IPS-20b (cell line): Measurements from ENCODE around the gene PHC2.

Source experiments
- H3K27ac ChIP-seq: one replicate; pipeline ENCODE4 v1.5.1; 2013; ENCODE audit warnings: low read length
- H3K27me3 ChIP-seq: 2 replicates; pipeline ENCODE4 v1.6.1; 2013; ENCODE audit warnings: mild to moderate bottlenecking, low read length, inconsistent platforms; ENCODE audit not compliant: insufficient read depth
- H3K36me3 ChIP-seq: 2 replicates; pipeline ENCODE4 v1.6.1; 2013; ENCODE audit warnings: low read depth, mild to moderate bottlenecking, inconsistent platforms, low read length, moderate library complexity; ENCODE audit not compliant: insufficient read depth
- H3K4me1 ChIP-seq: 2 replicates; pipeline ENCODE4 v1.6.1; 2013; ENCODE audit warnings: mild to moderate bottlenecking, control low read depth, inconsistent platforms, low read length, moderate library complexity; ENCODE audit not compliant: insufficient read depth
- H3K4me3 ChIP-seq: 2 replicates; pipeline ENCODE4 v1.5.1; 2013; ENCODE audit warnings: mild to moderate bottlenecking, low read length, inconsistent platforms
- H3K9ac ChIP-seq: 2 replicates; pipeline ENCODE4 v1.6.1; 2013; ENCODE audit warnings: low read depth, mild to moderate bottlenecking, inconsistent platforms, low read length, moderate library complexity
- H3K9me3 ChIP-seq: 2 replicates; pipeline ENCODE4 v1.6.1; 2013; ENCODE audit warnings: mild to moderate bottlenecking, low read depth, low read length, inconsistent platforms; ENCODE audit not compliant: insufficient read depth

The PHC2 gene

DNA sequence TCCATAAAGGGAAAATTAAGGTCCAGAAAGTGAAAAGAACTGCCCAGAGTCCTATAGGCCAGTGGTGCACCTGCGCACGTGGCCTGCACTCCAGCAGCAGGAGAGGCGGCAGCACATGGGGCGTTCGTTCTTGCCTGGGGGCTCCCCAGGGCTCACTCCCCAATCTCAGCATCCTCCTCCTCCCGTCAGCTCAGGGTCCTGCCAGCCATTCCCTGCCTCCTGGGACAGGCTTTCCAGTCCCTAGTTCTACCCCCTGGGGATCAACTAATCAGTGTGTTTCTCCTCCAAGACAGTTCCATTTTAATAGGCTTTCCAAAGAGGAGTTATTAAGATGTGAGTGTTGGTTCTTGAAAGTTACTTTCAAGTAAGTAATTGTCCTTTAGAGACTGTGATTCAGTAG, 108.8 kb downstream of the PHC2 start:
- Histone ChIP-seq H3K36me3 (peaks cover 26% of the 10 kb centered on the region), H3K9ac (no peak overlapping the region), H3K9me3 (no peaks in the 10 kb centered on the region), H3K4me3 (no peak overlapping the region), H3K27me3 (no peaks in the 10 kb centered on the region; the same call in 1 of the 2 replicates), H3K4me1 (no peaks in the 10 kb centered on the region), H3K27ac (no peak overlapping the region)

- Histone ChIP-seq H3K4me1 (no peaks in the 10 kb centered on the region), H3K36me3 (peaks cover 18% of the 10 kb centered on the region), H3K4me3 (no peak overlapping the region), H3K9ac (no peak overlapping the region), H3K27me3 (no peaks in the 10 kb centered on the region; the same call in 1 of the 2 replicates), H3K27ac (no peak overlapping the region), H3K9me3 (no peaks in the 10 kb centered on the region)
Observed at GRCh38 chr1:33321178-33321577, 109.7 kb downstream of the PHC2 start.

DNA sequence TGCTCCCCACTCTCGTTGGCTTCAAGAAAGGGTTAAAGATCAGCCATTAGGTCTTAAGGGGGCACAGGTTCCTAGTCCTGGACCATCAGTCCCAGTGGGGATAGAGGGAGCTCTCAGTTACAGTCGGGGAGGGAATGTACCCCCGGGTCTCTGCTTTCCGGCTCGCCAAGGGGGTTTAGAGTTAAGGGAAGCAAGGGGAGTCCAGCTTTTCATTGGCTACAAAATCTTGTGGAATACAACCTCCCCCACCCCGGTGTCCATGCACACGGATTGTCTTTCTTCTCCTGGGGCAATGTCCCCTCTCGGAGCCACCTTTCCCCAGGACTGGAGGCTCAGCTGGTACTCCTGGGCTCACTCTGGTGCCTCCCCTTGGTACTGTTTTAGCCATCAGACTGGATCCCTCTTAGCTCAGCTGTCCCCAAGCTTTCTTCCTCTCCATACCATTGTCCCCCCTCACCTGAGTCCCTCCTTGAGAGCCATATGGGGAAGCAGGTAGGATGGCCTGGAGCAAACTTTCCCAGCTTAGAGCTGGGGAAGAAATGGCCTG, 110.2 kb downstream of the PHC2 start, which contains the start of gene A3GALT2:
A3GALT2 (minus strand) TSS at position 480 of the 547 bp plus-strand sequence; CDS start at position 480, 0 bp downstream.
- H3K4me3 ChIP-seq: no peak within 1 kb of the TSS
- no peaks in the 10 kb centered on the region; the same call in 1 of the 2 replicates for H3K27me3 ChIP-seq
- no peaks in the 10 kb centered on the region for H3K4me1 ChIP-seq
- no peak within 1 kb of the TSS for H3K27ac ChIP-seq
- no peak within 1 kb of the TSS for H3K9ac ChIP-seq
- no peaks in the 10 kb centered on the region for H3K9me3 ChIP-seq
- peaks cover 14% of the 10 kb centered on the region; the same call in 1 of the 2 replicates for H3K36me3 ChIP-seq

DNA sequence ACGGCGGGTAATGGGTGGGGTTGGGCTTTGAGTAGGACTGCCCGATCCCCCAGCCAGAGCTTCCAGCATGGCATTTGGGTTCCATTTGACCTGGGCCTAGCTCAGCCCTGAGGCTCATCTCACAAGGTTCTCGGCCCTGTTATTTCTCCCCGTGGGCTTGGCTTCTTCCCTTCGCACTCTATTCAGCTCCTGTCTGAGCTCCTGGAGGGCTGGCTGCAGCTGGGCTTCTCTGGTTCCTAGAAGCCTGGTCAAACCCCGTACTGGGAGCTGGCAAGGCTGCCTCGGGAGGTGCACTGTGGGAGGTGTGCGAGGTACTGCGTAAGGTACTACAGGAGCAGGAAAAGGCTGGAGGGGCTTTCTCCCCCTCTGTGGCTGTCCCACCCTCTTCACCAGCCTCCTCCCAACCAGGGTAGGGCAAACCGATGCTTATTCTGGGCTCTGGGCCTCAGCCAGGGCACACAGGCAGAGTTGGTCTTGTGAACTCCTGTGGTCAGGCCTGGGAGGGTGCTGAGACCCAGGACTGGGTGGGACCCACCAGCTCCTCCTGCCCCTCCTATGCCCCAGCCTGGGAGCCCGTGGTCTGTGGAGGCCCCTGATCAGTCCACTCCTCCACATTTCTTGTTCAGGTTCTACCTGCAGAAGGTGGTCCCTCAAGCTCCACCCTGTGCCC, 110.8 kb downstream of the PHC2 start:
- H3K9ac ChIP-seq: no peak overlapping the region
- H3K4me3 ChIP-seq: no peak overlapping the region
- no peaks in the 10 kb centered on the region for H3K4me1 ChIP-seq
- no peaks in the 10 kb centered on the region for H3K9me3 ChIP-seq
- H3K27me3 ChIP-seq: no peaks in the 10 kb centered on the region; the same call in 1 of the 2 replicates
- no peak overlapping the region for H3K27ac ChIP-seq
- peaks cover 8% of the 10 kb centered on the region; the same call in 1 of the 2 replicates for H3K36me3 ChIP-seq

- Histone ChIP-seq H3K27me3 (no peaks in the 10 kb centered on the region; the same call in 1 of the 2 replicates), H3K36me3 (0 out of 2 replicates have a peak, but pooled peaks cover 1% of the 10 kb centered on the region), H3K4me1 (no peaks in the 10 kb centered on the region), H3K9me3 (no peaks in the 10 kb centered on the region), H3K4me3 (no peak overlapping the region), H3K27ac (no peak overlapping the region), H3K9ac (no peak overlapping the region)
Observed at GRCh38 chr1:33319186-33319948, 111.5 kb downstream of the PHC2 start.

- Histone ChIP-seq H3K27ac (no peak overlapping the region), H3K9ac (no peak overlapping the region), H3K4me3 (no peak overlapping the region), H3K9me3 (no peaks in the 10 kb centered on the region), H3K36me3 (no peaks in the 10 kb centered on the region), H3K4me1 (no peaks in the 10 kb centered on the region), H3K27me3 (no peaks in the 10 kb centered on the region; the same call in 1 of the 2 replicates)
Observed at GRCh38 chr1:33317946-33318345, 112.9 kb downstream of the PHC2 start.

GRCh38 chr1:33317354-33317753, 113.5 kb downstream of the PHC2 start:
- H3K27me3 ChIP-seq: no peaks in the 10 kb centered on the region; the same call in 1 of the 2 replicates

GRCh38 chr1:33316601-33317000, 114.3 kb downstream of the PHC2 start:
- Histone ChIP-seq H3K27me3 (no peaks in the 10 kb centered on the region; the same call in 1 of the 2 replicates), H3K9ac (no peak overlapping the region), H3K4me1 (no peaks in the 10 kb centered on the region), H3K9me3 (no peaks in the 10 kb centered on the region), H3K36me3 (no peaks in the 10 kb centered on the region), H3K27ac (no peak overlapping the region), H3K4me3 (no peak overlapping the region)

More at GRCh38 chr1:33317354-33317753, 113.5 kb downstream of the PHC2 start:
- Histone ChIP-seq H3K4me1 (no peaks in the 10 kb centered on the region), H3K36me3 (no peaks in the 10 kb centered on the region), H3K9ac (no peak overlapping the region), H3K9me3 (no peaks in the 10 kb centered on the region), H3K27ac (no peak overlapping the region), H3K4me3 (no peak overlapping the region)

DNA sequence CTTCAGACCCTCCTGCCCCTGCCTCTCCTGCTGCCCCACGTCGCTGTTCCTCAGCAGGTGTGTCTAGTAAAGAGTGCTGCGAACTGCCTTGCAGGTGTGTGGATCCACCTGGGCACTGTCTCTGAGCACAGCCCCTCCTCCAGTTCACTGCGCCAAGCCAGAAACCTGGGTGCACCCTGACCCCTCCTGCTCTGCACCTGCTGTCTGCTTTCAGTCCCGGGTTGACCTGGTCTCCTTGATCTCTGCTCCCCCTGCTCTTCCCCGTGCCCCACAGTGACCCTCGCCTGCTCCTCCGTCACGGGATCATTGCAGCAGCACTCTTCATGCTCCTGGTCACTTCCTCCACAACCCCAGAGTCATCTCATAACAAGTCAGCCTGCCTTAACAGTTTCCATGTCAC, 116.5 kb downstream of the PHC2 start:
- Histone ChIP-seq H3K4me3 (no peak overlapping the region), H3K9me3 (no peaks in the 10 kb centered on the region), H3K4me1 (no peaks in the 10 kb centered on the region), H3K9ac (no peak overlapping the region), H3K27ac (no peak overlapping the region), H3K27me3 (no peaks in the 10 kb centered on the region), H3K36me3 (no peaks in the 10 kb centered on the region)

DNA sequence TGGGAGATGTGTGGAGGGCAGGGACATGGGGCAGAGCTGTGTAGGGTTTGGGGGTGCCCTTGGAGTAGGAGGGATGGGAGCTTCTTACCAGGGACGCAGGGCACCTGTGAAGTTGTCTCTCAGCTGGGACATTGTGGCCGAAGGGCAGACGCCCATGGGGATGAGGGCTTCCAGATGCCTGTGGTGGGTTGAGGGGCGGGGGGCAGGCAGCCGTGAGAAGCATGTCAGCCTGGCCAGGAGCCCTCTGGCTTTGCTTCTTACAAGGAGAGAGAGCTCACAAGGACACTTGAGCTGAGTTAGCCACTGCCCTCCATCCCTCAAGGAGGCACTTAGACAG, 118.5 kb downstream of the PHC2 start:
- H3K27me3 ChIP-seq: no peaks in the 10 kb centered on the region
- no peaks in the 10 kb centered on the region for H3K4me1 ChIP-seq
- no peaks in the 10 kb centered on the region for H3K9me3 ChIP-seq
- H3K27ac ChIP-seq: no peak overlapping the region
- H3K9ac ChIP-seq: no peak overlapping the region
- H3K36me3 ChIP-seq: no peaks in the 10 kb centered on the region
- H3K4me3 ChIP-seq: no peak overlapping the region

GRCh38 chr1:33311706-33312412, 119.0 kb downstream of the PHC2 start:
- H3K9me3 ChIP-seq: no peaks in the 10 kb centered on the region
- no peak overlapping the region for H3K4me3 ChIP-seq
- no peaks in the 10 kb centered on the region for H3K4me1 ChIP-seq

More at GRCh38 chr1:33311706-33312412, 119.0 kb downstream of the PHC2 start:
- Histone ChIP-seq H3K27ac (no peak overlapping the region), H3K36me3 (no peaks in the 10 kb centered on the region), H3K27me3 (peaks cover 4% of the 10 kb centered on the region; the same call in 1 of the 2 replicates), H3K9ac (no peak overlapping the region)
